ENCODE data around the gene TBC1D22A. TPM values are rescaled to one million over a fixed set of nuclear protein-coding genes. Genes with fewer than 3 reads are reported as not detected.

TBC1D22A gene
- total and polyA plus RNA-seq, 2 experiments from 2014 or later = 9.6 to 13.3 TPM

GRCh38 chr22:46779023-46779422, 16.6 kb downstream of the TBC1D22A start:
- Mint-ChIP-seq H3K4me1 (peaks cover 20% of the 10 kb centered on the region), H3K4me3 (no peak overlapping the region), H3K27me3 (ENCODE audit: insufficient read depth, low read depth, poor library complexity) (peaks cover 12% of the 10 kb centered on the region), H3K36me3 (ENCODE audit: low read depth) (no peaks in the 10 kb centered on the region; the same call in 2 of the 3 replicates), H3K9me3 (no peaks in the 10 kb centered on the region), H3K27ac (no peak overlapping the region)
- Histone ChIP-seq H4K20me1 (replicated peaks; ENCODE audit: insufficient read depth) (peaks cover 4% of the 10 kb centered on the region; the same call in 1 of the 2 replicates), H2AFZ (no peak overlapping the region), H3K9me2 (ENCODE audit: insufficient read depth) (no peaks in the 10 kb centered on the region), H3K4me3 (no peak overlapping the region), H3K27ac (ENCODE audit: low read depth) (no peak overlapping the region), H3F3A (replicated peaks; ENCODE audit: low read depth) (no peaks in the 10 kb centered on the region), H3K27me3 (ENCODE audit: insufficient read depth) (no peaks in the 10 kb centered on the region), H3K79me2 (replicated peaks; ENCODE audit: insufficient read depth) (peaks cover 92% of the 10 kb centered on the region), H3K36me3 (ENCODE audit: insufficient read depth) (no peaks in the 10 kb centered on the region), H3K4me1 (ENCODE audit: insufficient read depth) (peaks cover 10% of the 10 kb centered on the region; the same call in 1 of the 2 replicates), H3K4me2 (no peak overlapping the region)
- DNase-seq (ENCODE audit: low spot score) = no peak
- TF ChIP-seq ETS1 (IDR thresholded peaks at IDR 0.05) (no peak), POLR2AphosphoS5 (IDR thresholded peaks at IDR 0.05; ENCODE audit: low read depth) (no peak), CREB1 (CRISPR knock-in tag; IDR thresholded peaks at IDR 0.05; ENCODE audit: low read depth) (no peak), ZNF462 (CRISPR knock-in tag; IDR thresholded peaks at IDR 0.05) (no peak), REST (IDR thresholded peaks at IDR 0.05; ENCODE audit: unreplicated experiment) (no peak), EZH2phosphoT487 (IDR thresholded peaks at IDR 0.05; ENCODE audit: unreplicated experiment) (no peak), NANOG (IDR thresholded peaks at IDR 0.05; ENCODE audit: borderline replicate concordance) (no peak), EZH2 (IDR thresholded peaks at IDR 0.05; ENCODE audit: low read depth, unreplicated experiment) (no peak), JUNB (IDR thresholded peaks at IDR 0.05; ENCODE audit: unreplicated experiment) (no peak), CTCF (conservative IDR thresholded peaks at IDR 0.05; ENCODE audit: low read depth in 2 of 2) (no peak), STAT1 (IDR thresholded peaks at IDR 0.05; ENCODE audit: unreplicated experiment) (no peak), ZNF331 (CRISPR knock-in tag; IDR thresholded peaks at IDR 0.05; ENCODE audit: low read depth) (no peak), ZNF114 (CRISPR knock-in tag; IDR thresholded peaks at IDR 0.05) (no peak)
- no peak for ATAC-seq
